ES-I3 (cell line): Measurements from ENCODE around the gene CACNA2D4.

Experiments used
- H3K36me3 ChIP-seq: 2 replicates; pipeline ENCODE4 v1.6.1; 2013; ENCODE audit warnings: mild to moderate bottlenecking, low read length, control low read depth, moderate library complexity; ENCODE audit not compliant: insufficient read depth
- H3K4me1 ChIP-seq: 2 replicates; pipeline ENCODE4 v1.6.1; 2013; ENCODE audit warnings: mild to moderate bottlenecking, control low read depth, low read length; ENCODE audit not compliant: insufficient read depth
- H3K9ac ChIP-seq: 2 replicates; pipeline ENCODE4 v1.6.1; 2013; ENCODE audit warnings: low read depth, mild to moderate bottlenecking, low read length, moderate library complexity
- H3K9me3 ChIP-seq: 2 replicates; pipeline ENCODE4 v1.6.1; 2013; ENCODE audit warnings: mild to moderate bottlenecking, low read length, moderate library complexity; ENCODE audit not compliant: control insufficient read depth, insufficient read depth

Gene CACNA2D4

DNA sequence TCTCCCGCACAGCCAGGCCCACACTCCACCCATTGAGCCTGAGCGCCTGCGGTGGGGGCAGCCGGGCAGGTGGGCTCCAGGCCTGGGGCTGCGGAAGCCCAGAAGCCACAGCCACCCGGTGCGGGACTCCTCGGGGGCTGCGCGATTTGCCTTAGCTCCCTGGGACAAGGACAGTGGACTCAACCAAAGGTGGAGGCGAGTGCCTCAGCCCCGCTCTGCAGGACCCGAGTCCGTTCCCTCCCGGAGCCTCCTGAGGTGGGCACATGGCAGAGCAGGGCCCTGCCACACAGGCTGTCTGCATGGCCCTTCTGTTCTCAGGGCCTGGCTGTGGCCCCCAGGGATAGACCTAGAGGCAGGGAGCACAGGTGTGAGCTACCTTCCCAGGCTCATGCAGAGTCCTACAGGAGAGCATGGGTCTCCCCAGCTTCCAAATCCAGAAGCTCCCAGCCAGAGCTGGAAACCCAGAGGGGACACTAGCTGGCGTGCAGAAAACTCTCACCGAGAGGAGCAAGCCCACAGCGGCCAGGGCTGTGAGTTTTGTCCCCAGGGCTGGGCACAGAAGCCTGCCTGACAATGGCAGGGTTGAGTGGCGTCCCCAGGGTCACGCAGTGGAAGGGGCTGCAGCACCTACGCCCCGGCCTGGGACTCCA, 120.3 kb downstream of the CACNA2D4 start:
- H3K9ac ChIP-seq, result no peak overlapping the region
- no peaks in the 10 kb centered on the region for H3K9me3 ChIP-seq
- no peaks in the 10 kb centered on the region for H3K36me3 ChIP-seq
- H3K4me1 ChIP-seq, result peaks cover 6% of the 10 kb centered on the region; the same call in 1 of the 2 replicates

DNA sequence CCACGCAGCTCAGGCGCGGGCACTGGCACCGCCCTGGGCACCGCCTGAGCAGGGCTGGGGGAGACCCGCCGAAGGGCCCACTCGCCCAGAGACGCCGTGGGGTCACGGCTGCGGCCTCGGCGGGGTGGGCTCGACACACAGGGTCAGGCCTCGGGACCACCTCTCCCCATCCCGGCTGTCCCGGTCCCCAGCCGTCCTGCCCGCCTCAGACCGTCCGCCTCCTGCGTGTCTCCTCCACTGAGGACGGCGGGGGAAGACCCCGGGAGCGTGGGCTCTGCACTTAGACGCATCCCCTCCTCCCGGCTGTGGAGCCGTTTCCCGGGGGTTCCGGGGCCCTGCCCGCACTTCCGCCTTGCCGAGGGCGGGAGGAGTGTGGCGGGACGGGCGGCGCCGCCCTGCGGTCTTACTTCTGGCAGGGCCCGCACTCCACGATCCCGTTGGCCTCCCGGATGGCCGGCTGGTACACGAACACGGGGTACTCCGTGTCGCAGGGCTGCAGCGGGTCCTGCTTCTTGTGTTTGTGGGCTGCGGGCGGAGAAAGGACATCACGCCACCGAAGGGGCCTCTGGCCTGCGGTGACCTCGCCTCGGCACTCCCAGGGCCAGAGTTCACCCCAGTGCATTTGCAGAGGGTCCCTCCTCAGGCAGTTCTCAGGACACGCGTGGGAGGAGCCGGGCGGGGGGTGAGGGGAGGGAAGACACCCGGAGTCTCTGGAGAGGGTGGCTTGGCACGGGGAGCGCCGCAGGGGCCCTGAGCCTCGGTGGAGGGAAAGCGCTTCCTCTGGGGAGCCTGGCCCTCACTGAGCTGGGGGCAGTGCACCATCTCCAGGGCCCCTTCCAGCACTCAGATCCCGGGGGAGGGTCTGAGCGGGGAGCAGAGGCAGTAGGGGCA, 121.2 kb downstream of the CACNA2D4 start:
- H3K9me3 ChIP-seq, result no peaks in the 10 kb centered on the region
- peak overlapping the region; percentile 44; the same call in 1 of the 2 replicates for H3K9ac ChIP-seq
- peaks cover 6% of the 10 kb centered on the region; the same call in 1 of the 2 replicates for H3K4me1 ChIP-seq
- H3K36me3 ChIP-seq, result no peaks in the 10 kb centered on the region

DNA sequence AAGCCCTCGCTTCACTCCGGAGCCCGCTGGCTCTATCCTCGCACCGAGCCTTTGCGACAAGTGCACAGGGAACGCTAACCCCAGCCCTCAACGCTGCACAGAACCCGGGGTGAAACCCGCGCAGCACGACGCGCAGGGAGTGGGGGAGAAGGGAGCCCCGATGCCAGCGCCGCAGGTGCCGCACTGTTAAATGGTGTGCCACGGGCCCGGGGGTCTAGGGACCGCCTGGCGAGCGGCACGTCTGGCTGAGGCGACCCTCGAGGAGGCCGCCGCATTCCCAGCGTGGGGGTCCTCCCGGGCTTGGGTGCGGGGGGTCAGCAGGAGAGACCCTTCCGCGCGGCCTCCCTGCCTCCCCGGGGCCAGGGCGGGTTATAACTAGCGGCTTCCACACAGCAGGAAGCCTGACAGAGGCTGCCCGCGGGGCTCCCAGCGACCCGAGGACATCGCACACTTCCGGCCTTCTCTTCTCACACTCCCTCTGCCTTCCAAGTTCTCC, 121.9 kb downstream of the CACNA2D4 start:
- H3K36me3 ChIP-seq, result no peaks in the 10 kb centered on the region
- peak overlapping the region; percentile 44; the same call in 1 of the 2 replicates for H3K9ac ChIP-seq
- no peaks in the 10 kb centered on the region for H3K9me3 ChIP-seq
- H3K4me1 ChIP-seq, result peaks cover 7% of the 10 kb centered on the region; the same call in 1 of the 2 replicates

DNA sequence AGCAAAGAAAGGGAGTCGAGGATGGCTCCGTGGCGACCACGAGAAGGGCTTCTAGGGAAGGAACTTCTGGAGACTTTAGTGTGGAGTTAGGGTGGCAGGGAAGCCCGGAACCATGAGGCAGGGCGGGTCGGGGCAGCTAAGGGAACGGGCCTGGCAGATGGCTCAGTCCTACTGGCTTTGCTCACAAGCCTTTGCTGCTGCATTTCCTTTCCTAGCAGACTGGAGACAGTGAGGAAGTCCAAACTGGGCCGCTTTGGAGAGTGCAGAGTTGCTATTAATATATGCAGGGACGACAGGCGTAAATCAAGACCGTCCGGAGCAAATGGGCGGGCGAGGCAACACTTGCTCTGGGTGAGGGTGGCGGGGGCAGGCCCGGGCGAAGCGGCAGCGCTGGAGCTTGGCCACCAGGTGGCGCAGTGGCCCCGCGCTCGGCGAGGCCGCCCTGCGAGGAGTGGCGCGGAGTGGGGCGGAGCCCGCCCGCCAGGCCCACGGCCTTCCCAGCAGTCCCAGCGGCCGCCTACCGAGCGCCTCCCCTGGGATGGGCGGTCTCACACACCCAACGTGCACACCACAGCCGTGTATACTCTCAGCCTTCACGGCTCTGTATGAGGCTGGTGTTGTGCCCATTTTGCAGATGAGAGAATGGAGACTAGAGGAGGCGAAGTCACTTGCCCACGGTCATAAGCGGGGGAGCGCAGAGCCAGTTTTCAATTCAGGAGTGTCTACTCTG, 122.5 kb downstream of the CACNA2D4 start:
- no peaks in the 10 kb centered on the region for H3K36me3 ChIP-seq
- peaks cover 11% of the 10 kb centered on the region; the same call in 1 of the 2 replicates for H3K4me1 ChIP-seq
- no peaks in the 10 kb centered on the region for H3K9me3 ChIP-seq
- H3K9ac ChIP-seq, result peak overlapping the region; percentile 44; the same call in 1 of the 2 replicates

DNA sequence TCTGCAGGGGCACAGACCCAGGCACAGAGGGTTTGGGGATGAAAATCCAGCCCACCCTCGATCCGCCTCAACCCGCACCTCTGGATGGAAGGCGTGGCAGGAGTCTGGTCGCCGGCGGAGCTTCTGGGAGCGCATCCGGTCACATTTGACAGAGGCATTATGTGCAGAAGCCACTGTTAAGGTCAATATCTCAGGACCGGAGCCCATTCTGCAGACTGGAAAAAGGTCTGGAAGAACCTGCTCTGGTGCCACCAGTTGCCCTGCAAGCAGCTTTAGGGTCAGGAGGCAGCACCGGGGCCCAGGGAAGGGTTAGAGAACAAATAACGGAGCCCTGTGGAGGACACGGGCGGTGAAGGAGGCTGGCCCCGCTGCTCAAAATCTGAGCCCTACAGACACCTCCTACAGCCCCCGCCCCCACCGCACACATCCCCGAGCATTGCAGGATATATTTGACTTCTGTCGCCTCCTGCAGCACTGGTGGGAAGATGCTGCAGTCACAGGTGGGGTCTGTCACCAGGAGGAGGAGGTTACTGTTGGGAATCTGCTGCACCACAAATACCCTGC, 123.1 kb downstream of the CACNA2D4 start:
- Histone ChIP-seq H3K9me3 (no peaks in the 10 kb centered on the region), H3K36me3 (no peaks in the 10 kb centered on the region), H3K9ac (peak overlapping the region; percentile 2; the same call in 1 of the 2 replicates), H3K4me1 (peaks cover 11% of the 10 kb centered on the region; the same call in 1 of the 2 replicates)

DNA sequence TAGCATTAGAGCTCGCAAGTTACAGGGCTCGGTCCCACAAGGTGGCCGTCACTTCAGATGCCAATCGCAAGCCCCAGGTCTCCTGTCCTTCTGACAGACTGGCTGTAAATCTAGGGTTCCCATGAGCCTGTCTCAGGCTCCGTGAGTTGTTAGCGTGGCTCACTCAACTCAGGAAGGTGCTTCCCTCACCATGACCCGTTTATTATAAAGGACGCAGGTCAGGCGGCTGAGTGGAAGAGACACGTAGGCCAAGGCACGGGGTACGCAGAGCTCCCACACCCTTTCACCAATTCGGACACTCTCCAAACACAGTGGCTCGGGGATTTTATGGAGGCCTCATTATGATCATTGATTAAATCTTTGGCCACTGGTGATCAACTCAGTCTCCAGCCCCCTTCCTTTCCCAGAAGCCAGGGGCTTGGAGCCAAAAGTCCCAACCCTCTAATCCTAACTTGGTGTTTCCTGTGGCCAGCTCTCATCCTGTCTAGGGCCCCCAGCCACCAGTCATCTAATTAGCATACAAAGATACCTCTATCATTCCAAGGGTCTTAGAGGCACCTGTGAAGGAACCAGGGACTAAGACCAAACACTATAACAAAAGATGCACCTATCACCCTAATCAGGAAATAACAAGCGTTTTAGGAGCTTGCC, 123.9 kb downstream of the CACNA2D4 start:
- no peaks in the 10 kb centered on the region for H3K9me3 ChIP-seq
- H3K9ac ChIP-seq, result no peak overlapping the region
- H3K4me1 ChIP-seq, result peaks cover 11% of the 10 kb centered on the region; the same call in 1 of the 2 replicates
- H3K36me3 ChIP-seq, result no peaks in the 10 kb centered on the region

DNA sequence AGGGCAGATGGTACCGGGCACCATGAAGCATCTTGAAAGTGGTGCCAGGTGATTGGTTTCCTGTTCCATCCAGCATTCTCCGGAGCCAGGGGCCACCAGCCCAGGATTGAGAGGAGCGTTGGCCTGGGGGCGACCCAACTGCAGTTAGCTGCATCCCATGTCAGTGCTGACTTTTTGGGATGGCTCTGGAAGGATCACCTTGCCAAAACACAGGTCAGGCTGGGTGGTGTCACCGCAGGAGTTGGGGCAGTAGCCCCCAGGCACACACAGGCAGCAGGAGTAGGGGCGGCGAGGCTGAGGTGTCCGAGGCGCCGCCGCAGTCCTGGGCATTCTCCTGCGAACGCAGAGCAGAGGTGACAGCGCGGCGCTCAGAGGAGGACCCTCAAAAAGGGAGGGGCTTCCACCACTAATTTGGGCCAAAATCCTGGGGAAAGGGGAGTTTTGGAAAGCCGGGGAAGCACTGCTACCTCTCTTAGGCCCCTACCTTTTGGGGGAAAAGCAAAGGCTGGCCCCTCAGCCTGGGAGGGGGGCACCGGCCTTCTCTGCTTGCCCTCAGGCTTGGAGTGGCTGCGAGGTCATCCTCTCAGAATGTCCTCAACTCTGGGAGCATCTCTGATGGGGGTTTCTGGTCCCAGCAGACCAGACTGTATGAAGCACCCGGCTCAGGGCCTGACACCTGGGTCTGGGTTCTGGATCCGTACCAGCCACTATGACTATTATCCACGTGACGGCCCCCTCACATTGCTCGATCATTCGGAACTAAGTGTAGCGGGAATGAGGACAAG, 124.8 kb downstream of the CACNA2D4 start:
- Histone ChIP-seq H3K9ac (no peak overlapping the region), H3K9me3 (no peaks in the 10 kb centered on the region), H3K36me3 (no peaks in the 10 kb centered on the region), H3K4me1 (peaks cover 11% of the 10 kb centered on the region; the same call in 1 of the 2 replicates)

DNA sequence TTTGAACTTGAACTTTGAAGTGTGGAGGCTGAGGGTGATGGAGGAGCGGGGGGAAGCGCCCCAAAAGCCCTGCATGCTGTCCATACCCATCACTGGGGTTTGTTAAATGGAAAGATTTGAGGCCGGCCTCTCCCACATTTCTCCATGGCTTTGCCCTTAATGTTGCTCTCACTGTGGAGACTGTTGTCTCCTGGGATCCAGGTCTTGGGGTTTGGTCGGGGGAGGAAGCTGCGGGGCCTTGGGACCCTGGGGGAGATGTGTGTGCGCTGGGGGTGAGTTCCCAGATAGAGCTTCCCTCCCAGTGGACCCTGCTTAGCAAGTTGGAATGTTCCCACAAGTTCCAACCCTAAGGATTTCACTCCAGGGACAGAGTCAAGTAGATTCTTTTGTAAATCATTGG, 126.0 kb downstream of the CACNA2D4 start:
- H3K36me3 ChIP-seq, result no peaks in the 10 kb centered on the region; the same call in 1 of the 2 replicates
- no peaks in the 10 kb centered on the region for H3K9me3 ChIP-seq
- peaks cover 11% of the 10 kb centered on the region; the same call in 1 of the 2 replicates for H3K4me1 ChIP-seq
- no peak overlapping the region for H3K9ac ChIP-seq

DNA sequence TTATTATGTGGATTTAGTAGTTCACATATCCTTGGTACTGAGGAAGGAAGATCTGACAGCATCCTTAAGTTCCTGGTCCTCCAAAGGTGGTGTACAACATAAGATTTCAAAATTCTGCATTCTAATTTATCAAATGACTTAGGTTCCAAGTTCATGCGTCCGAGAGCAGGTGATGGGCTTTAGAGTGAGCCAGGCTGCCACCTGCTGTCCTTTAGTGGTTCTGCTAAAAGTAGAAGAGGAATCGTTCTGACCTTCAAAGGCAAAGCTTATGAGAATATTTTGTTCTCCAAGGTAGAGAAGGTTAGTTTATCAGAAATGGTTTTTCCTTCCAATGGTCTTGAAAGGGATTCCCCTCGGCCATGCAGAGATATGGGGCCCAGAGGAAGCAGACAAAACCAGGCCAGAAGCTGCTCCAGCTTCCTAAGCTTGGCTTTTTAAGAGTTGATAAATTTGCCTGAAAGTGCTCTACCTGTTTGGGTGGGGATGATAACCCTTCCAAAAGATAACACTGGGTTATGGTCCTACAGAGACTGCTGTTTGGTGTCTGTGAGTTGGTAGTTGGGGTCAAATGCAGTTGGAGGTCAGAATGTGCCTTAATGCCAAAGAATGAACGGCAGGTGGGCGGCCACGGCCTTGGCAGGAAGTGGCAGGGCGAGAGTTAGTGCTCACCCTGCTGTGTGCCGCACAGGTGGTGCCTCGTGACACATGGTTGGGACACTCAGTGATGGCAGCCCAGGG, 127.2 kb downstream of the CACNA2D4 start:
- Histone ChIP-seq H3K36me3 (no peaks in the 10 kb centered on the region; the same call in 1 of the 2 replicates), H3K4me1 (peaks cover 11% of the 10 kb centered on the region; the same call in 1 of the 2 replicates), H3K9me3 (no peaks in the 10 kb centered on the region), H3K9ac (no peak overlapping the region)

DNA sequence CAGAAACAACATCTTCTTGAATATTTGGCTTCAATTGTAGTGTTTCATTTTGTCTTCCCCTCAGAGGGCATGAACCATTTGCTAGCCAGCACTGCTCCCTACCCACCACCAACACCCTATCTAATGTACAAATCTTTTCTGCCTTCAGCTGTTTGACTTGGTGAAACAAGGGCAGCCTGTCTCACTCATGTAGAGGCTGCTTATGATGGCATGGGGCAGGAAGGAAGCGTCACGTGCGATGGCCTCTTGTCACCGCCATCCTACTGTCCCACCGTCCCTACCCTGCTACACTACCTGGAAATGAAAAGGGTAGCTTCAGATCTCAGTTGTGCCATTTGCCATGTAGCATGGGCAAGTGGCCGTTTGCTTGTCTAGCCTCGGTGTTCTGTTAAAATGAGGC, 128.0 kb downstream of the CACNA2D4 start:
- Histone ChIP-seq H3K4me1 (peaks cover 11% of the 10 kb centered on the region; the same call in 1 of the 2 replicates), H3K36me3 (no peaks in the 10 kb centered on the region; the same call in none of the 2 replicates), H3K9me3 (no peaks in the 10 kb centered on the region), H3K9ac (no peak overlapping the region)

DNA sequence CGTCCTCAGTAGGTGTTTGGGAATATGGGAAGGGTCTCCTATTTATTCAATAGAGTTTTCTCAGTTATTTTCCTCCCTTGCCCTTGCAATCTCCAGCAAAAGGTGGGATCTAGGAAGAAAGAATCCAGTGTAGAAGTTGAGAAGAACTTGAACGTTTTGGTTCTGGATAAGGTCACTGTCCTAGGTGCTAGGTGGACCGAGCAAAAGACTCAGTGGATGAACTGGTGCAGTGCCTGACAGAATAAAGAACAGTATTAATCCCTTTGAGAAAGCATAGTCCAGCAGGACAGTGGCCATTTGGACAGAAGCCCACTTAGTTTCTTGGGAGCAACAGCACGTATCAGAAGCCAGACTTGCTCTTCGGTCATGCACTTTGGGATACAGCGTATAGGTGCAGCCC, 130.7 kb downstream of the CACNA2D4 start:
- Histone ChIP-seq H3K9ac (no peak overlapping the region), H3K4me1 (peaks cover 4% of the 10 kb centered on the region; the same call in 1 of the 2 replicates), H3K36me3 (no peaks in the 10 kb centered on the region; the same call in none of the 2 replicates), H3K9me3 (no peaks in the 10 kb centered on the region)

DNA sequence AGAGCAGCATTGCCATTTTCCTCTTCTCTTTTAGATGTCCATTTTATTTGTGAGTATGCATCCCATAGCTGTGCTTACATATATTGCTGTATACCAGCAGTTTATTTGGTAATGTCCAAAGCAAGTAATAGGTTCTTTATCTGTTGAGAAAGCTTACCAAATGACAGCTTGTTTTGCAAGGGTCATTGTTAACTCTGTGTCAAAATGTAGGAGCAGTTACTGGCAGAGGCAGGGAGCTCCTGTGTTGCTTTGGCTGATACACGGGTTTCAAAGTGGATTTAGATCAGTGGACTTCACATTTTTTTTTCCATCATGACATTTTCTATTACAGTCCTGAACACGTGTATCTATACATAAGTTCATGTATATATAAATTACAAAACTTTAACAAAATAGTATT, 136.2 kb downstream of the CACNA2D4 start:
- H3K9me3 ChIP-seq, result no peaks in the 10 kb centered on the region
- peaks cover 6% of the 10 kb centered on the region for H3K36me3 ChIP-seq
- H3K4me1 ChIP-seq, result no peaks in the 10 kb centered on the region
- no peak overlapping the region for H3K9ac ChIP-seq
